H7 (cell line): Measurements from ENCODE around the gene NOXA1. TPM values are rescaled to one million over a fixed set of nuclear protein-coding genes. Genes with fewer than 3 reads are reported as not detected.
"Not testable (repeated sequence)": the region's sequence is repeated elsewhere in the genome, so short reads cannot be mapped to it uniquely, and the experiment has no call there.

ENCODE experiments used
- DNase-seq: peaks from one replicate; pipeline ENCODE4 v3.0.0; 2012
- H3K27me3 ChIP-seq: 2 replicates; pipeline ENCODE4 v1.6.0; 2011; ENCODE audit warnings: mild to moderate bottlenecking, low read length; ENCODE audit not compliant: control insufficient read depth, insufficient read depth
- H3K36me3 ChIP-seq: replicated peaks from 2 replicates; pipeline ENCODE4 v1.5.1; 2011; ENCODE audit warnings: low read length; ENCODE audit not compliant: control insufficient read depth, insufficient read depth
- H3K4me3 ChIP-seq: 2 replicates; pipeline ENCODE4 v1.5.1; 2011; ENCODE audit warnings: low read depth, mild to moderate bottlenecking, control low read depth, low read length, moderate library complexity; ENCODE audit not compliant: insufficient read depth
- total RNA-seq: library from RNA; depleted of rRNA; stranded (reverse); fragments of >200 nt; shearing (Covaris generic); gene quantifications from 2 replicates; pipeline ENCODE4 v1.2.3, GENCODE V29; 2014; rRNA removed

The NOXA1 gene, protein sequence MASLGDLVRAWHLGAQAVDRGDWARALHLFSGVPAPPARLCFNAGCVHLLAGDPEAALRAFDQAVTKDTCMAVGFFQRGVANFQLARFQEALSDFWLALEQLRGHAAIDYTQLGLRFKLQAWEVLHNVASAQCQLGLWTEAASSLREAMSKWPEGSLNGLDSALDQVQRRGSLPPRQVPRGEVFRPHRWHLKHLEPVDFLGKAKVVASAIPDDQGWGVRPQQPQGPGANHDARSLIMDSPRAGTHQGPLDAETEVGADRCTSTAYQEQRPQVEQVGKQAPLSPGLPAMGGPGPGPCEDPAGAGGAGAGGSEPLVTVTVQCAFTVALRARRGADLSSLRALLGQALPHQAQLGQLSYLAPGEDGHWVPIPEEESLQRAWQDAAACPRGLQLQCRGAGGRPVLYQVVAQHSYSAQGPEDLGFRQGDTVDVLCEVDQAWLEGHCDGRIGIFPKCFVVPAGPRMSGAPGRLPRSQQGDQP
- 0.78 and 1.0 TPM in 2 replicates for total RNA-seq

DNA sequence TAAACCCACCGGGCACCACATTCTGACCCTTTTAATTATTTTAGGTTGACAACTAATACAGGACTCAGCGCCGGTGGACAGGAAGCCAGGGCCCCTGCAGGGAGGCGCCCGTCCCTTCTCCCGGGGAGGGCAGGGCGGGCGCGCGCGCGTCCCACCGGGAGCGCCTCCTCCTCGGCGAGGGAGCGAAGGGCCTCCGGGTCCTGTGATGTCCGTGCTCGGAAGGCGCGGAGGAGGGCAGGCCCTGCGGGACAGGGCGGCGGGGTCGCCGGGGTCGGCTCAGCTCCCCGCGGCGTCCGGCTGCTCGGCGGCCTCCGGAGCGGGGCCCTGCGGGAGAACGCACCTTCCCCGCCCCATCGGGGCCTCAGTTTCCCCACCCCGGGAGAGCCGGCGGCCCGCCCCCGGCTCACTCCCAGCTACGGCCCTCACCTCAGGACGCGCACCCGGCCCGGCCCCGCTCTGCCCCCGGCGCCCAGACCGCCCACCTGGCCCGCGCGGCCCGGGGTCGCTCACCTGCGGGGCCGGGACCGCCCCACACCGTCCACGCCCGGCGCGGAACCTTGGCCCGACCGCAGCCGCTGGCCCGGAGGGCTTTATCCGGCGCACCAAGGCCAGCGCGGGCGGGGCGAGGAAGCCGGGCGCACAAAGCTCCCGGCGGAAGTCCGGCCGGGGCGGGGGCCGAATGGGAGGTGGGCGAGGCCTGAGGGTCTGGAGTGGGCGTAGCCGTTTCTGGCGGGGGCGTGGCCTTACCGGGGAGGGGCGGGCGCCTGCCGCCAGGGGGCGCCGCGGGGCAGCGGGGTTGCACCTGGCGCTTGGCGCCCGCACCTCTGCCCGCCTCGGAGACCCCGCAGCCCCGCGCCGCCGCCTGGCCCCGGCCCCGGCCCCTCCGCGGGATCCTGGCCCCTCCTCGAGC lies at the start of gene NOXA1, which contains the start of gene EXD3:
Gene NOXA1, plus strand, starts transcription at position 790 of the 910 bp plus-strand sequence. CDS start 137 bp downstream, outside the sequence.
Gene EXD3, minus strand, starts transcription at position 559 of the 910 bp plus-strand sequence. CDS start 27,805 bp downstream, outside the sequence.
- H3K36me3 ChIP-seq, result no peaks in the 10 kb centered on the region
- DNase-seq, result peak; percentile 100
- peak within 1 kb of the TSS; percentile 67 for H3K4me3 ChIP-seq
- peaks cover 8% of the 10 kb centered on the region for H3K27me3 ChIP-seq

DNA sequence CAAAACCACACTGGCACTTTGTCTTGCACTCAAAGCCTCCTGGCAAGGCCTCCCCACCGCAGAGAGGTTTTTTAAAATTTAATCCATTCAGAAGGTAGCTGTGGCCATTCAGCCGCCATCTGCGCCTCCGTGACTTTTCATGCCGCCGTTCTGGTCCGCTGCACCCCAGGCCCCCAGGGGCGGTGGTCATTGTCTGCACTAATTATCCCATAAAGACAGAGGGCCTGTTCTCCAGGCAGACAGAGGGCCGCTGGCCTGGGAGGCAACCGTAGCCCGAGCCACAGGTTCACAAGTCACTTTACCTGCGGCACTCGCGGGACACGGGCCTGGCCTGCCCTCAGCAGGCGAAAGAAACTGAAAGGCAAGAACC lies 49.6 kb upstream of the NOXA1 start:
- Histone ChIP-seq H3K4me3 (no peak overlapping the region), H3K27me3 (no peaks in the 10 kb centered on the region), H3K36me3 (no peaks in the 10 kb centered on the region; the same call in 1 of the 2 replicates)
- no peak for DNase-seq

DNA sequence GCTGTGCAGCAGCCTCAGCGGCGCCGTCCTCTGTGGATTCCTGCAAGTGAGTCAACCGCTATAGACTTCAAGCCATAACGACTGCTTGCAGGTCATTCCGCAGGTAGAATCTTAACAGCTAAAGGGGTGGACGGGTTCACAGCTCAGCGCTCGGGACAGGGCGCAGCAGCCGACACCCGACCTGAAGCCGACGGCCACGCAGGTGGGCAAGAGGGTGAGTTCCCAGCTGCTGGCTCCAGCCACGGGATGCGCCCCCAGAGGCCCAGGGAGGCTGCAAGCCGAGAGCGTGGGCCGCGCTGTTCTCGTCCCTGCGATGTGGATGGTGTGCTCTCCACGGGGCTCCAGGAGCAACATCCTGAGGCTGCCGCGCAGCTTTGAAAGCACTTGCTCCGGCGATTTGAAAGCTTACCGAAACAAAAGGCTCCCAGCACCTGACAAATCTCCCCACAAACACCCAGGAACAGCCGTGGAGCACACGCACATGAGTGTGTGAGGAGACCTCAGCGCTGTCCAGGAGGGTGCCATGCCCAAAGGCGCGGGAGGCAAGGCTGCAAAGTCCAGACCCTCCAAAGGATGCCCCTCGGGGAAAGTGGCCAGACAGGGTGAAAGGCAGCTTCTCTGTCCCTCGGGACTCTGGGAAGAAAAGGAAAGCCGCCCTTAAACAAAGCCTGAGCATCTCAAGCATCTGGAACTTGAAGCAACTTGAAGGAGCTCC lies 48.9 kb upstream of the NOXA1 start:
- no peak for DNase-seq
- H3K4me3 ChIP-seq, result no peak overlapping the region
- no peaks in the 10 kb centered on the region; the same call in 1 of the 2 replicates for H3K36me3 ChIP-seq
- H3K27me3 ChIP-seq, result no peaks in the 10 kb centered on the region

DNA sequence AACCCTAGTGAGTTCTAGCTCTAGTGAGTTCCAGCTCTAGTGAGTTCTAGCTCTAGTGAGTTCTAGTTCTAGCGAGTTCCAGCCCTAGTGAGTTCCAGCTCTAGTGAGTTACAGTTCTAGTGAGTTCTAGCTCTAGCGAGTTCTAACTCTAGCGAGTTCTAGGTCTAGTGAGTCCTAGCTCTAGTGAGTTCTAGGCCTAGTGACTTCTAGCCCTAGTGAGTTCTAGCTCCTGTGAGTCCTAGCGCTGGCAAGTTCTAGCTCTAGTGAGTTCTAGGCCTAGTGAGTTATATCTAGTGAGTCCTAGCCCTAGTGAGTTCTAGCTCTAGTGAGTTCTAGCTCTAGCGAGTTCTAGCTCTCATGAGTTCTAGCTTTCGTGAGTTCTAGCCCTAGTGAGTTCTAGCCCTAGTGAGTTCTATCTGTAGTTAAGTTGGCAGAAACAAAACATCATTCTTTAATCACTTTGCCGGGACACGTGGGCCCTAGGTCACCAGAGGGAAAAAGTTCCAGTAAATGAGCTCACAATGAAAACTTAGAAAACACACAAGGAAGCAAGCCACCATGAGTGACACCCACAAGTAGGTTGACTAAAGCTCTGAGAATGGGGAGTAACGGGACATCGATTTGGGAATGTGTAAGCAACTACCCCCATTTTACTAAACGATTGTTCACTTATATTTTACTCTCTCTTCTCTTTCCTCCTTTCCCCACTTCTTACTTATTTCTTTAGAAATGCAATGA lies 47.7 kb upstream of the NOXA1 start:
- no peak for DNase-seq
- no peak overlapping the region for H3K4me3 ChIP-seq
- H3K27me3 ChIP-seq, result no peaks in the 10 kb centered on the region
- H3K36me3 ChIP-seq, result no peaks in the 10 kb centered on the region; the same call in 1 of the 2 replicates

DNA sequence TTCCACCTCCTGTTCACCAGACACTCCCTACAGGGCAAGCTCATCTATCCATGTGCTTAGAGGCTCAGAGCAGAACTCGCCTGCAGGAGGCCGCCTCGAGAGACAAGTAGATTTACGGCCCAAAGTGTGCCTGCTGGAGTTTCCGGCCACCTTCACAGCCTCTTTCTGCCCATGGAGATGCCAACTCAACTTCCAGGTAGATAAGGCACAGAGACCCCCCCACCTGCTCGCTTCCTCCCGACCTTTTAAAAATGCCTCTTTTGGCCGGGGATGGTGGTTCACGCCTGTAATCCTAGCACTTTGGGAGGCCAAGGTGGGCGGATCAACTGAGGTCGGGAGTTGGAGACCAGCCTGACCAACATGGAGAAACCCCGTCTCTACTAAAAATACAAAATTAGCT lies 46.8 kb upstream of the NOXA1 start:
- Histone ChIP-seq H3K36me3 (no peaks in the 10 kb centered on the region; the same call in 1 of the 2 replicates), H3K27me3 (no peaks in the 10 kb centered on the region), H3K4me3 (no peak overlapping the region)
- no peak for DNase-seq

DNA sequence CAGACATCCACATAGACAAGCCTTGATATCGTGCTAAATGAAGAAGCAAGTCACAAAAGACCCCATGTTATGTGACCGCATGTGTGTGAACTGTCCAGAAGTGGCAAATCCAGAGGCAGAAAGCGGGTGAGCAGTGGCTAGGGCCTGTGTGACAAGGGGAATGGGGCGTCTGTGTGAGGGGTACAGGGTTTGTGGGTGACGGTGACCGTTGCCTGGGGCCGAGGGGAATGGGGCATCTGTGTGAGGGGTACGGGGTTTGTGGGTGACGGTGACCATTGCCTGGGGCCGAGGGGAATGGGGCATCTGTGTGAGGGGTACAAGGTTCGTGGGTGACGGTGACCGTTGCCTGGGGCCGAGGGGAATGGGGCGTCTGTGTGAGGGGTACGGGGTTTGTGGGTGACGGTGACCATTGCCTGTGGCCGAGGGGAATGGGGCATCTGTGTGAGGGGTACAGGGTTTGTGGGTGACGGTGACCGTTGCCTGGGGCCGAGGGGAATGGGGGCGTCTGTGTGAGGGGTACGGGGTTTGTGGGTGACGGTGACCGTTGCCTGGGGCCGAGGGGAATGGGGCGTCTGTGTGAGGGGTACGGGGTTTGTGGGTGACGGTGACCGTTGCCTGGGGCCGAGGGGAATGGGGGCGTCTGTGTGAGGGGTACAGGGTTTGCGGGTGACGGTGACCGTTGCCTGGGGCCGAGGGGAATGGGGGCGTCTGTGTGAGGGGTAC lies 44.3 kb upstream of the NOXA1 start:
- H3K27me3 ChIP-seq, H3K36me3 ChIP-seq, H3K4me3 ChIP-seq: not testable (repeated sequence)
- peak; percentile 2 for DNase-seq

DNA sequence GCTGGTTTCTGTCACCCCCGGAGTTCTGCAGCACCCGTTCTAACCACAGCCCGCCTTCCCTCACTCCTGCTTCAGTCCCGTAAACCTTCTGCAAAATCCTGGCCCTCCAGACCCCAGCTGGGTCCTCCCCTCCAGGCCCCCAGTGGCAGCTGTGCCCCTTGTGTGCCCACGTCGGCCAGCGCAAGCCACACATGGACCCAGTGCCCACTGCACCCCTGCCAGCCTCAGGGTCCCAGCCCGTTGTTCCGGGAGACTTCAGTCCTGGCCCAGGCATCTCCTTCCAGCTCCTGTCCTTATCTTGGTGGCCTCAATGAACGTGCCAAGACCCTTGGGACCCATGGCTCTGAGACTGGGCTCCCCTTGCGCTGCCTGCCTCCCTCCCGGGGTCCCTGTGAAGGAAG lies 43.4 kb upstream of the NOXA1 start:
- Histone ChIP-seq H3K36me3 (no peaks in the 10 kb centered on the region), H3K27me3 (no peaks in the 10 kb centered on the region), H3K4me3 (no peak overlapping the region)
- DNase-seq, result no peak

DNA sequence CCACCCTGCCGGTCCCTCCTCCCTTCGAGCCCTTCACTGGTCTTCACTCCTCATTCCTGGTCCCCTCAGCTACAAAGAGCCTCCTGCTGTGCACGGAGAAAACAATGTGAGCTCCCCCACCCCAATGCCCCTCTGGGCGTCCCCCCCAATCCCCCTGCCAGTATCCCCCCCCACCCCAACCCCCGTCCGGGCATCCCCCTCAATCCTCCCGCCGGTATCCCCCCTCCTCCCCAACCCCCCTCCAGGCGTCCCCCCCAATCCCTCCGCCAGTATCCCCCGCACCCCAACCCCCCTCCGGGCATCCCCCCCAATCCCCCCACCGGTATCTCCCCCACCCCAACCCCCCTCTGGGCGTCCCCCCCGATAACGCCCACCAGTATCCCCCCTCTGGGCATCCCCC lies 43.0 kb upstream of the NOXA1 start:
- Histone ChIP-seq H3K4me3 (no peak overlapping the region), H3K36me3 (no peaks in the 10 kb centered on the region), H3K27me3 (no peaks in the 10 kb centered on the region)
- DNase-seq, result peak; percentile 61

DNA sequence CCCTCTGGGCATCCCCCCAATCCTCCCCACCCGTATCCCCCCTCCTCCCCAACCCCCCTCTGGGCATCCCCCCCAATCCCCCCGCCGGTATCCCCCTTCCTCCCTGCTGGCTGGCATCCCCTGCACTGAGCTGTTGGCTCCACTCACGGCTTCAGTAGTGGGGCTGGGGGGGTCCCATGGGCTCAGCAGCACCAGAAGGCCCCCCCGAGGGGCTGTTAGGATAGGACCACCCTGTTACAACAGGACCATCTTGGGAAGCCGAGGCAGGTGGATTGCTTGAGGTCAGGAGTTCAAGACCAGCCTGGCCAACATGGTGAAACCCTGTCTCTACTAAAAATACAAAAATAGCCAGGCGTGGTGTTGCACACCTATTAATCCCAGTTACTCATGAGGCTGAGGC lies 42.6 kb upstream of the NOXA1 start:
- Histone ChIP-seq H3K4me3 (no peak overlapping the region), H3K27me3 (no peaks in the 10 kb centered on the region), H3K36me3 (no peaks in the 10 kb centered on the region)
- no peak for DNase-seq

DNA sequence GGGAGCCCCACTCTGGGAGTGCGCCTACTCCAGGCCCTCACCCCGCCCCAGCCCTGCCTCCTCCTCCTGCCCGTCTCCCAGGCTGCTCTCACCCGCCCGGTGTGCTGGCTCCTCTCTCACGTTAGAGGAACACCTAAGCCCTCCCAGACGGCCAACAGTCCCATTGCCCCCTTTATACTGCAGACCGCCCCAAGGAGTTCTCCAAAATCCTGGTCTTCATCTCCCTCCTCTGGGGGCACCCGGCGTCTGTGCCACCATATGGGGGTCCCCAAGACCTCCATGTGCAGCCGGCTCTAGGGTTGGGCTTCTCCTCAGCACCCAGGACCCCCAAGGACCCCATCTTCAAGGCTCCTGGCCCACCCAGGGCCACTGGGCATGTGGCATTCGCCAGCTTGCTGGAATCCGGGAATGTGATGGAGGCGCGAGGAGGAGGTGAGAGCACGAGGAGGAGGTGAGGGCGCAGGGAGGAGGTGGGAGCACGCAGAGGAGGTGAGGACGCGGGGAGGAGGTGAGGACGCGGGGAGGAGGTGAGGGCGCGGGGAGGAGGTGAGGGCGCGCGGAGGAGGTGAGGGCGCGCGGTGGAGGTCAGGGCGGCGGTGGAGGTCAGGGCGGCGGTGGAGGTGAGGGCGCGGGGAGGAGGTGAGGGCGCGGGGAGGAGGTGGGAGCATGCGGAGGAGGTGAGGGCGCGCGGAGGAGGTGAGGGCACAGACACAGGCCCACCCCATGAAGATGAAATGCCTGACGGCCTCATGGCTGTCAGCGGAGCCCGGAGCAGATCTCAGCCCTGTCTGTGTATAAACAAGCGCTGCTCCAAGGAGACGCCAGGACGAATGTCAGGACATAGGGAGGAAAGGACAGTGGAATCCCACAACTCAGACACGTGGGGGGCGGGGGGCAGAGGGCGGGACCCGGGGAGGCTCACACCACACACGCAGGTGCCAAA lies 41.4 kb upstream of the NOXA1 start:
- peak; percentile 62 for DNase-seq
- H3K36me3 ChIP-seq, result no peaks in the 10 kb centered on the region
- H3K4me3 ChIP-seq, result no peak overlapping the region
- no peaks in the 10 kb centered on the region for H3K27me3 ChIP-seq

DNA sequence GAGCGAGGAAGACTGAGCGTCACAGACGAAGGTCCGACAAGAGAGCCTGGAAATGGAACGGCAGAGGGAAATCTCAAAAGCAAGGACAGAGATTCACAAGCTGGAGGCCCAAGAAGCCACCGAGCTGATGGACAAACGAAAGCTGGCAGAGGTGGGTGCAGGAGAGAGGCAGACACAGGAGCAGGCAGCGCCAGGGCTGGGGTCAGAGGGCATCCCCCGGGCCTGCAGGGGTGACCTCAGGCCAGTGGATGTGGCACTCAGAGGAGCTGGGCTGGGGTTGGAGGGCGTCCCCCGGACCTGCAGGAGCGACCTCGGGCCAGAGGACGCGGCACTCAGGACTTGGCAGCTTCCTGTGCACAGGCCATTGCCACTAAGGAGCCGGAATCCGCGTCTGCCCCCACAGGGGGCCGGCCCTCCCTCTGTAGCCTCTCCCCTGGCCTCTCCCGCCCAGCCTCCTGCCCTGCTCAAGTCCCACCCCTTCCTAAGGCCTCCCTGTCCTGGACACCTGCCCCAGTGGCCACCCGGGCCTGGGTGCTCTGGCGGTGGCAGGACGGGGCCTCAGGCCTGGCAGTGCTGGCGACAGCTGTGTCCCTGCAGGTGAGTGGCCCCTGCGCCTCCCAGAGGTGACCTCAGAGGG lies 40.6 kb upstream of the NOXA1 start:
- no peak overlapping the region for H3K4me3 ChIP-seq
- H3K27me3 ChIP-seq, result no peaks in the 10 kb centered on the region
- no peaks in the 10 kb centered on the region for H3K36me3 ChIP-seq
- DNase-seq, result peak; percentile 78
